HL-60/S4 treated with retinoic acid at 250 ng/mL for 4 days and 3 days (cell line): Measurements from ENCODE around the gene PROB1.
"Not testable (repeated sequence)": the region's sequence is repeated elsewhere in the genome, so short reads cannot be mapped to it uniquely, and the experiment has no call there.

Source experiments
- in situ Hi-C: fragments of 300-500 bp; cut with MboI; formaldehyde crosslinking; loops from 2 replicates; pipeline ENCODE4 v1.7.0; 2022; ENCODE audit warnings: low sequenced_read_pairs

Gene PROB1

DNA sequence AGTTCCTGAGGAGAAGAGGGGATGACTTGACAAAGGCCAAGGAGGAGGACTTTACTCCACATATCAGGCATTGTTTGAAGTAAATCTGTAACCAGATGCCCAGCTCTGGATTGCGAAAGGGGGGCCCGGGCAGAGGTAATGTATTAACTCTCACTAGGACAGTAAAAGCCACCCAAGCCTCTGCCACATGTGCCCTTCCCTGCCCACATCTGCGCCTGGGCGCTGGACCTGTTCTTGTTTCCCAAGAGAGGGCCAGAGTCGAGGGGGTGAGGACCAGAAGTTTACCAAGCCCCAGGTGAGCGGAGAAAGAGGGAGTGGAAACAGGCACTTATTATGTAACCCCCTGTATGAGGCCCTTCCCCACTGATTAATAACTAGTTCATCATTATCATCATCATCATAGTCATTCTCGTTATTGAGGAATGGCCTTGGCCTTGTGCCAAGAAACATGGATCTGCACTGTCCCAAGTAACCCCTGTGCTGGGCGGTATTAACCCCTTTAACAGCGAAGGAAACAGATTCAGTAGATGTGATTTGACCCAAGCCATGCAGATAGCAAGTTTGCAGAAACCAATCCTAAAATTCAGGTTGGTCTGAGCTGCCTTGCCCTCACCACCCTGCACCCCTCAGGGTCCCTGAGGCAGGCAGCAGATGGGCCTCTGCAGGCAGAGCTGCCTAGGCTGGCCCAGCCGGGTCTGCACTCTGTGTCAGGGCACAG lies 11.5 kb downstream of the PROB1 start, which contains the start of gene SLC23A1:
Gene SLC23A1, minus strand, starts transcription at position 23 of the 718 bp plus-strand sequence. CDS start 44 bp downstream, outside the sequence.
- in situ Hi-C loops, result no loop called here

DNA sequence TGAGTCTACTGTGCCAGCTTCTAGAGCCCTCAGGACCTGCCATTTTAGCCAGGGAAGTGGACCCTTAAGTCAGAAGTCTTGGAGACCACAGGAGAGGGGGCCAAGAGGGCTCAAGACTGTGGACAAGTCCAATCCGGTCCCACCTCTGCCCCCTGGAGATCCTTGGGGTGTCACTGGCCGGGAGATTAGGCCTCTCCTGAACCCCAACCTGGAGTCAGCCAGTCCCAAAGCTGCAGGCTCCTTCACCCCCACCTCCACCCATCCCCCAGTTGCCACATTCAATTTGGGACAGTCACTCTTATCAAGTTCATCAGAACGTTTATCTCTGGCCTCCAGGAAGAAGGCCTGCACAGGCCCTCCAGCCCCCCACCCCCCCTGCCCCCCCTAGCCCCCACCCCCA lies 12.1 kb downstream of the PROB1 start:
- in situ Hi-C loops, result no loop called here

DNA sequence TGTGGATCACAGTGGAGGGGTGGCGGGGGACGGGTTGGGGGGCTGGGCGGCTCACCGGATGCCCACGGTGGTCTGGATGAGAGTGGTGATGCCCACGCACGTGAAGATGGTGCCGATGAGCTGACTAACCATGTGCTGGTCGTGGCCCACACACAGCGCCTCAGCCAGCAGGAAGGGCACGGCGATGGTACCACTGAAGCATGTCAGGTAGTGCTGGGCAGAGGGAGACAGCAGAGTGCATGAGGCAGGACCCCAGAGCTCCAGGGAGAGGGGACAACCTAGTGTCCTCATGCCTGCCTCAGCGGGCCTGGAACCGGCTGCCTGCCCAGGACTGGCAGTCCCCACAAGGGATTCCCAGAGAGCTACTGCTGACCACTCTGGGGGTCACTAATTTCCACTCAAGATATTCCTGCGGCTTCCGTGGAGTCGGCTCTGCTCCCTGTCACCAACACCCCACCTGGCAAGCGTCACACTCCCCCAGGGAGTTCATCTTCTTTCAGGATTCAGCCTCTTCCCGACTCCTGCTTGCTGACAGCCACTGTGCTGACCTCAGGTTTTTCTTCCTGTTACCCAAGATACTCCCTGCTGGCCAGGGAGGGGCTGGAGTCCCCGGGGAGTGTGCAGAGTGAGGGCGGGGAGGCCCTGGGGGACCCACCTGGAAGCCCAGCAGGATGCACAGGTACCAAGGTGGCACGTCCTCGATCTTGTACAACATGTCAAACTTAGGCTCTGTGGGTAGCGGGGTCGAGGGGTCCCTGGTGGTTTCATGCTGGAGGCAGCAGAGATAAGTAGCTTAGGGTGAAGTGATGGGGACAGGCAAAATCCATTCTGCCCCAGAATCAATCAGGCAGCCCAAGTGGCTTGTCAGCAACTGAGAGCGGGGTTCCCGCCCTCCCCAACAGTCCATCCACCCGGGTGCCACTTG lies 12.8 kb downstream of the PROB1 start:
- in situ Hi-C loops, result no loop called here

GRCh38 chr5:139379626-139380449 lies 15.1 kb downstream of the PROB1 start:
- in situ Hi-C loops, result no loop called here

- in situ Hi-C loops, result no loop called here
Observed at GRCh38 chr5:139378941-139379361, 16.0 kb downstream of the PROB1 start.

- in situ Hi-C loops, result no loop called here
Observed at GRCh38 chr5:139378101-139378825, 16.6 kb downstream of the PROB1 start.

GRCh38 chr5:139377226-139377625 lies 17.7 kb downstream of the PROB1 start:
- in situ Hi-C loops, result no loop called here

- in situ Hi-C loops, result no loop called here
Observed at GRCh38 chr5:139376364-139376763, 18.5 kb downstream of the PROB1 start.

DNA sequence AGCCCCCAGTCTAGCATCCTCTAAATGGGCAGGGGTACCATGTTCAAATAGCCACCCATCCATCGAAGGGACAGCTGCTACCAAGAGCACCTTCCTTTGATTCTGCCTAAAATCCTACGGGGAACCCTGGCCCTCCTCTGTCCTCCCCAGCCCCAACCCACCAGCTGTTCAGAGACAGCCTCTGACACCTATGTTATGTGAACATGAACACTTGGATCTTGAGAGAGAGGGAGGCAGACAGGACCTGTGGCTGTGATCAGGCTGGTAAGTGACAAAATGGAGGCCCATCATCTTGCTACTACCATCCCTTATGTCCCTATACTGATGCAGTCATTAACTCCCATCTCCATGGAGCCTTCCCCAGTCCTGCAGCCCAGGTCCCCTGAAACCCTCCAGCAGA lies 20.0 kb downstream of the PROB1 start:
- in situ Hi-C loops, result no loop called here

DNA sequence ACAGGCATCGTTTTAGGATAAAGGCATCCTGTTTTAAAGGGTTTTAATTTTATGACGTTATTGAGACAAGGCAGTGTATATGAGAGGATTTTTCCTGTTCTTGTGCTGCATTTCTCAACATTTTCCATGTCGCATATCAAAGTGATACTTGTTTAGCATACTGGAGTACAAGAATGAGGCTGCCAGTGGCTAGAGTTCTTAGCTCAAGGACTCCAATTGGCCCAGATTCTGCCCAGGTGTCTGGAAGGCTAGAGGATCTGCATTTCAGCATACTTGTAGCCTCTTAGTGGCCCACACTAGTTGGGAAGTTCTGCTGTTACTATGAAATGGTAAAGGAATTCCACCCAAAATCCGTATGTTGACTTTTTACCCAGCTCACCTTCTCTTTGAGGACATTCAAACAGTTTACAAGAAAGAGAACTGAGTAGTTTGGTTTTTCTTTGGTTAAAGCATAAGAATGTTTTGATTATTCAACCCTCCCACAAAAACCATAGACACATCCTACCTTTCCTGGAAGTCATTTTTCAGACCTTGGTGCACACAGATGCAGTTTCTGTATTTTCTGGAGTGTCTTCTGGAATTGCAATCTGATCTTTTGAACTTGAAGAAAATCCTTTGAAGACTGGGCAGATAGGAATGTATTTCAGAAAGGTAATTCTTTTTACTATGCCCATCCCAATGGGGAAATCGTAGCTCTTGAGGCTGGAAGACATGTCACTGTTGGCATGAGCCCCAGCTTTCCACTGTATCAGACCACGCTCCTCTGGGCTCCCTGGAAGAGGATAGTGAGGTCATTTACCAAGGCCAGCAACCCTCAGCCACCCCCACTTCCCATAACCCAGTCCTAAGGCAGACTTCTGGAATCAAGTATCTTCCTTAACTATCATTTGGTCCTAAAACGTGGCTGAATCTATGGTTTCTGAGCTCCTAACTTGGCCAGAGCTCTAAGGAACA lies 23.1 kb downstream of the PROB1 start:
- in situ Hi-C loops, result no loop called here

DNA sequence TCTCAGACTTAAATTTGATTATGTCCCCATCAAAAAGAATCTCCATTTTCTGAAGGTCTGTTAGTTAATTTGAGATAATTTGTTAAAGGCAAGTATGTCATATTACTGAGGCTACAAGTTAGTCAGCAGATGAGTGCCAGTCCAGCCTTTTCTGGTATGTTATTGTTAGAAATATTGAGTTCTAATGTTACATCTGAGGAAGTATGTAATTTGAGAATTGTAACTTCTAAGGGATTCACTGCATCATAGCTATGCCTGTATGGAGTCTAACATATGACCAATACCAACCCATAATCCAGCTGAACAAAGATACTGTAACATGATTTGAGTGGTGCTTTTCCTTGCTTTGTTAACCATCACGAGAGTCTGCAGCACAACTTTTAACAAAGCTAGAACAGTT lies 25.7 kb downstream of the PROB1 start:
- in situ Hi-C loops, result no loop called here

- in situ Hi-C loops, result no loop called here
Observed at GRCh38 chr5:139368613-139369012, 26.3 kb downstream of the PROB1 start.

- in situ Hi-C loops, result no loop called here
Observed at GRCh38 chr5:139364466-139364865, 30.4 kb downstream of the PROB1 start.

DNA sequence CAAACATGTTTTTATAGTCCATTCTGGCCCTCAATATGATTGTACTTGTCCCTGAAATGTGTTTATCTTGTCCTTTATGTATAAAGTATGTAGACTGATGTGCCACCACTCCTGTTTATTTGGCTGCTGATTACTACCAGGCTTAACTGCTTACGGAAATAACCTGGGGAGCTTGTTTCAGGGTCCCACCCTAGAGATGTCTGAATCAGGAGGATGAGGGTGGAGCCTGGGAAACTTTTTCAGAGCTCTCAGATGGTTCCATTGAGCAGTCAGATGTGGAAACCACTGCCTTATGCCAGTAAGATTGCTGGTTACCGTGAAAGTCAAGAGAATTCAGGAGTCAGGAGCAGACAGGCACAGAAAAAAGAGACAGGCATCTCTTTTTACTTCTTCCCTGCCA lies 31.0 kb downstream of the PROB1 start:
- in situ Hi-C loops, result no loop called here

DNA sequence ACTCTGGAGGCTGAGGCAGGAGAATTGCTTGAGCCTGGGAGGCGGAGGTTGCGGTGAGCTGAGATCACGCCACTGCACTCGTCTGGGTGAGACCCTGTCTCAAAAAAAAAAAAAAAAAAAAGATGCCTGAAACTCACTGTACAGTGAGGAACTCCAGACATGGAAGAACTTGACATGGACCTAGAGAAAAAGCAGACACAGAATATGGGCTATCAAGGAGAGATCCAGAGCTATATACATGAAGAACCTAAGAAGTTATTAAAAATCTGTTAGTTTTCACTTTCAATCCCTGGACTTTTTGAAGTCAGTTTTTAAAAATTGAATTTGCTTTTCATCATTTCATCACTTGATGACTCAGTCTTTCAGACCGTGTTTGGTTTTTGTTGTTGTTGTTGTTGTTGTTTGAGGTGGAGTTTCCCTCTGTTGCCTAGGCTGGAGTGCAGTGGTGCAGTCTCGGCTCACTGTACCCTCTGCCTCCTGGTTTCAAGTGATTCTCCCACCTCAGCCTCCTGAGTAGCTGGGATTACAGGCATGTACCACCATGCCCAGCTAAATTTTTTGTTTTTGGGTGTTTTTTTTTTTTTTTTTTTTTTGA lies 33.0 kb downstream of the PROB1 start:
- in situ Hi-C loops, result no loop called here

- in situ Hi-C loops, result no loop called here
Observed at GRCh38 chr5:139360384-139360783, 34.5 kb downstream of the PROB1 start.

DNA sequence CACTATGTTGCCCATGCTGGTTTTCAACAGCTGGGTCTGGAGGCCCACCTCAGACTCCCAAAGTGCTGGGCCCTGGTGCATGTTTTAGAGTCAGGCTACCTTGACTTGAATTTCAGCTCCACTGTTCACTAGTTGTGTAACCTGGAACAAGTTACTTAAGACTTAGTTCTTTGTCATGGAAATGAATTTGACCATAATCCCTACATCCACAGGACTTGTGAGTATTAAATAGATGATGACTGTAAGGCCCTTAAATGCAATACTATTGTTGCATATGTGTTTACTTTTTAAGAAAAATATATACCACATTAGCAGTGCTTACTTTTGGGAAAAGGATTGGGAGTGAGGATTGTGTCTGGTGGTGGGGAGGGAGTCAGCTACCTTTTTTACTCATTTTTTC lies 36.8 kb downstream of the PROB1 start:
- in situ Hi-C loops, result no loop called here

- in situ Hi-C loops, result not testable (repeated sequence)
Observed at GRCh38 chr5:139355900-139356299, 39.0 kb downstream of the PROB1 start.

DNA sequence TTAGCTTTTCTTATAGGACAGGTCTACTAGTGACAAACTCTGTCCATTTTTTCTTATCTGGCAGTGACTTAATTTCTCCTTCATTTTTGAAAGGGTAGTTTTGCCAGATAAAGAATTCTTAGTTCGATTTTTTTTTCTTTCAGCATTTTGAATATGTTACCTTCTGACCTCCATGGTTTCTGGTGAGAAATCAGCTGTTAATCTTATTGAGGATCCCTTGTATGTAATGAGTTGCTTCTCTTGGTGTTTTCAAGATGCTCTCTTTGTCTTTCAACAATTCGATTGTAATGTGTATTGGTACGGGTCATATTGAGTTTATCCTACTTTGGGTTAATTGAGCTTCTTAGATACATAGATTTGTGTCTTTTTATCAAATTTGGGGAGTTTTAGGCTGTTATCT lies 40.7 kb downstream of the PROB1 start:
- in situ Hi-C loops, result no loop called here
